AG04450 (cell line): ENCODE data around the gene CHD6. TPM values are rescaled to one million over a fixed set of nuclear protein-coding genes. Genes with fewer than 3 reads are reported as not detected.

Experiments
- CTCF ChIA-PET: fragments of 300-600, 350-600 bp; formaldehyde crosslinking; extraction: SDS; loops from one replicate; lab custom pipeline; 2022; ENCODE audit warnings: antibody characterized with exemption, inconsistent platforms; lab: Charles Lee
- POLR2A ChIA-PET: fragments of 350-600 bp; formaldehyde crosslinking; extraction: SDS; loops from one replicate; lab custom pipeline; 2021; ENCODE audit warnings: antibody characterized with exemption, inconsistent platforms; lab: Yijun Ruan, JAX
- DNase-seq: peaks from one replicate; pipeline ENCODE4 v3.0.0-alpha.2; 2011; ENCODE audit warnings: low read depth, low spot score
- H3K27ac ChIP-seq: one replicate; pipeline ENCODE4 v1.5.1; 2012; ENCODE audit warnings: low read depth, low read length, control low read depth
- H3K27me3 ChIP-seq: one replicate; pipeline ENCODE4 v1.6.0; 2012; ENCODE audit warnings: low read length; ENCODE audit not compliant: control insufficient read depth, insufficient read depth
- H3K4me3 ChIP-seq: 2 replicates; pipeline ENCODE4 v1.5.1; 2011; ENCODE audit warnings: mild to moderate bottlenecking, low read depth, low read length, control low read depth
- H3K9me3 ChIP-seq: 2 replicates; pipeline ENCODE4 v1.5.1; 2012; ENCODE audit warnings: low read length; ENCODE audit not compliant: control insufficient read depth, insufficient read depth
- CTCF ChIP-seq: IDR thresholded peaks from 2 replicates; pipeline ENCODE4 v1.5.1; 2011; ENCODE audit warnings: low read depth, low read length, control low read depth, inconsistent platforms
- polyA plus RNA-seq: library from polyadenylated mRNA; depleted of rRNA; stranded (reverse); fragments of >200 nt; gene quantifications from 2 replicates; pipeline ENCODE4 v1.2.3, GENCODE V29; 2011

Gene CHD6
- polyA plus RNA-seq, 1 experiment: 21.7 TPM

- Histone ChIP-seq H3K27me3 (peaks cover 39% of the 10 kb centered on the region), H3K9me3 (no peaks in the 10 kb centered on the region), H3K27ac (no peak overlapping the region), H3K4me3 (no peak overlapping the region)
- no peak for DNase-seq
- ChIA-PET CTCF (interaction anchor here (0.6 to 1.0 kb wide), 2 partner anchors 11 to 31 kb away, joined by 3 to 5 read pairs; no protein-coding TSS in a partner anchor), POLR2A (no interaction called here)
- no peak for TF ChIP-seq CTCF
These were observed 238.6 kb downstream of the CHD6 start for GRCh38 chr20:41379551-41379950.

- CTCF ChIA-PET: no interaction called here
- DNase-seq: no peak
These were observed 240.9 kb downstream of the CHD6 start for GRCh38 chr20:41377275-41377674.

GRCh38 chr20:41376349-41376748 is 241.8 kb downstream of the CHD6 start:
- POLR2A ChIA-PET: no interaction called here
- CTCF ChIA-PET: interaction anchor here (1.3 kb wide), 1 partner anchor 203 kb away, joined by 3 read pairs; no protein-coding TSS in a partner anchor
- DNase-seq: no peak
- no peak overlapping the region for H3K4me3 ChIP-seq
- H3K9me3 ChIP-seq: peaks cover 7% of the 10 kb centered on the region
- TF ChIP-seq CTCF: no peak
- peaks cover 45% of the 10 kb centered on the region for H3K27me3 ChIP-seq
- no peak overlapping the region for H3K27ac ChIP-seq

More at GRCh38 chr20:41377275-41377674, 240.9 kb downstream of the CHD6 start:
- no peak for TF ChIP-seq CTCF
- POLR2A ChIA-PET: no interaction called here
- Histone ChIP-seq H3K4me3 (no peak overlapping the region), H3K9me3 (peaks cover 3% of the 10 kb centered on the region), H3K27ac (no peak overlapping the region), H3K27me3 (peaks cover 41% of the 10 kb centered on the region)

- Histone ChIP-seq H3K9me3 (peaks cover 12% of the 10 kb centered on the region), H3K27ac (no peak overlapping the region), H3K27me3 (peaks cover 49% of the 10 kb centered on the region), H3K4me3 (no peak overlapping the region)
- DNase-seq: no peak
- ChIA-PET CTCF (interaction anchor here (1.3 kb wide), 1 partner anchor 203 kb away, joined by 3 read pairs; no protein-coding TSS in a partner anchor), POLR2A (no interaction called here)
- no peak for TF ChIP-seq CTCF
These were observed 242.3 kb downstream of the CHD6 start for GRCh38 chr20:41375846-41376245.

GRCh38 chr20:41373931-41374920 is 244.0 kb downstream of the CHD6 start:
- Histone ChIP-seq H3K27ac (no peak overlapping the region), H3K4me3 (no peak overlapping the region), H3K27me3 (peaks cover 47% of the 10 kb centered on the region), H3K9me3 (peaks cover 12% of the 10 kb centered on the region)
- DNase-seq: no peak
- no peak for TF ChIP-seq CTCF
- CTCF ChIA-PET: no interaction called here
- POLR2A ChIA-PET: no interaction called here
